Measurements from ENCODE around the gene XCL1. TPM values are rescaled to one million over a fixed set of nuclear protein-coding genes. Genes with fewer than 3 reads are reported as not detected.

XCL1 gene
- polyA plus RNA-seq, 1 donor from 2014 or later: 2.3 TPM

- Histone ChIP-seq H3K79me2 (replicated peaks; ENCODE audit: insufficient read depth, low read length) (no peaks in the 10 kb centered on the region), H3K9me3 (ENCODE audit: low read length) (no peaks in the 10 kb centered on the region), H3K27me3 (ENCODE audit: insufficient read depth, low read depth, low read length) (no peaks in the 10 kb centered on the region), H2AFZ (ENCODE audit: low read depth, low read length) (no peak overlapping the region), H3K9me2 (ENCODE audit: insufficient read depth, low read length) (no peaks in the 10 kb centered on the region), H3F3A (ENCODE audit: insufficient read depth, low read length, poor library complexity, severe bottlenecking) (peaks cover 6% of the 10 kb centered on the region), H4K20me1 (ENCODE audit: insufficient read depth) (no peaks in the 10 kb centered on the region), H3K4me2 (ENCODE audit: low read length) (no peak overlapping the region), H3K4me3 (ENCODE audit: low read length) (no peak overlapping the region), H3K9ac (ENCODE audit: low read length) (no peak overlapping the region), H3K27ac (ENCODE audit: low read length) (no peak overlapping the region), H3K36me3 (ENCODE audit: insufficient read depth, low read length) (no peaks in the 10 kb centered on the region)
- TF ChIP-seq, protein P1, sequence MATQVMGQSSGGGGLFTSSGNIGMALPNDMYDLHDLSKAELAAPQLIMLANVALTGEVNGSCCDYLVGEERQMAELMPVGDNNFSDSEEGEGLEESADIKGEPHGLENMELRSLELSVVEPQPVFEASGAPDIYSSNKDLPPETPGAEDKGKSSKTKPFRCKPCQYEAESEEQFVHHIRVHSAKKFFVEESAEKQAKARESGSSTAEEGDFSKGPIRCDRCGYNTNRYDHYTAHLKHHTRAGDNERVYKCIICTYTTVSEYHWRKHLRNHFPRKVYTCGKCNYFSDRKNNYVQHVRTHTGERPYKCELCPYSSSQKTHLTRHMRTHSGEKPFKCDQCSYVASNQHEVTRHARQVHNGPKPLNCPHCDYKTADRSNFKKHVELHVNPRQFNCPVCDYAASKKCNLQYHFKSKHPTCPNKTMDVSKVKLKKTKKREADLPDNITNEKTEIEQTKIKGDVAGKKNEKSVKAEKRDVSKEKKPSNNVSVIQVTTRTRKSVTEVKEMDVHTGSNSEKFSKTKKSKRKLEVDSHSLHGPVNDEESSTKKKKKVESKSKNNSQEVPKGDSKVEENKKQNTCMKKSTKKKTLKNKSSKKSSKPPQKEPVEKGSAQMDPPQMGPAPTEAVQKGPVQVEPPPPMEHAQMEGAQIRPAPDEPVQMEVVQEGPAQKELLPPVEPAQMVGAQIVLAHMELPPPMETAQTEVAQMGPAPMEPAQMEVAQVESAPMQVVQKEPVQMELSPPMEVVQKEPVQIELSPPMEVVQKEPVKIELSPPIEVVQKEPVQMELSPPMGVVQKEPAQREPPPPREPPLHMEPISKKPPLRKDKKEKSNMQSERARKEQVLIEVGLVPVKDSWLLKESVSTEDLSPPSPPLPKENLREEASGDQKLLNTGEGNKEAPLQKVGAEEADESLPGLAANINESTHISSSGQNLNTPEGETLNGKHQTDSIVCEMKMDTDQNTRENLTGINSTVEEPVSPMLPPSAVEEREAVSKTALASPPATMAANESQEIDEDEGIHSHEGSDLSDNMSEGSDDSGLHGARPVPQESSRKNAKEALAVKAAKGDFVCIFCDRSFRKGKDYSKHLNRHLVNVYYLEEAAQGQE (IDR thresholded peaks at IDR 0.05; ENCODE audit: borderline replicate concordance): no peak
- TF ChIP-seq MXI1 (conservative IDR thresholded peaks at IDR 0.05; ENCODE audit: poor library complexity, severe bottlenecking): no peak
Observed at GRCh38 chr1:168618886-168619285, 42.5 kb downstream of the XCL1 start.

DNA sequence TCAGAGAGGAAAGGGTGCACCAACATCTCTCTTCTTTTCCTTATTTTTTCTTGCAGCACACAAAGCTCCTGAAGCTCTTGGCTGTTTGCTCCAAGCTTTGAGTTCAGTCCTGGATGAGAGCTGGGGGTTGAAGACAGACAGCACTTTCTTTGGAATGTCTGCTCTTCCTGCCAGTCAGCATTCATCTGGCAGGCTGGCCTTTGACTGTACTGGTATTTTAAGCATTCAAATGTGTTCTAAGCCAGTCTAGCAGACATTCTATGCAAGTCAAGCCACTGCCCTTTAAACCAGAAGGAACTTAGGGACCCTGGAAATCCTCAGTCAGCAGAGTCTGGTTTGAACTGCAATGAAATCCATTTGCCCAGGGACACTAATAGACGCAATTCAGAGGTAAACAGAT lies 45.0 kb downstream of the XCL1 start:
- Histone ChIP-seq H3K36me3 (ENCODE audit: insufficient read depth, low read length) (no peaks in the 10 kb centered on the region), H4K20me1 (ENCODE audit: insufficient read depth) (no peaks in the 10 kb centered on the region), H3K27ac (ENCODE audit: low read length) (no peak overlapping the region), H3K9me3 (ENCODE audit: low read length) (no peaks in the 10 kb centered on the region), H3K79me2 (replicated peaks; ENCODE audit: insufficient read depth, low read length) (no peaks in the 10 kb centered on the region), H3K9me2 (ENCODE audit: insufficient read depth, low read length) (no peaks in the 10 kb centered on the region), H3K4me2 (ENCODE audit: low read length) (no peak overlapping the region), H2AFZ (ENCODE audit: low read depth, low read length) (no peak overlapping the region), H3F3A (ENCODE audit: insufficient read depth, low read length, poor library complexity, severe bottlenecking) (no peaks in the 10 kb centered on the region), H3K4me3 (ENCODE audit: low read length) (no peak overlapping the region), H3K27me3 (ENCODE audit: insufficient read depth, low read depth, low read length) (no peaks in the 10 kb centered on the region), H3K9ac (ENCODE audit: low read length) (no peak overlapping the region)
- no peak for TF ChIP-seq SMC3 (conservative IDR thresholded peaks at IDR 0.05; ENCODE audit: poor library complexity)
- no peak for TF ChIP-seq TAF1 (IDR thresholded peaks at IDR 0.05; ENCODE audit: low read depth)
- TF ChIP-seq POLR2AphosphoS5 (IDR thresholded peaks at IDR 0.05): no peak
- TF ChIP-seq EZH2 (IDR thresholded peaks at IDR 0.05; ENCODE audit: borderline replicate concordance, insufficient read depth, low read length, poor library complexity, severe bottlenecking): no peak
- TF ChIP-seq RAD21 (conservative IDR thresholded peaks at IDR 0.05): no peak
- no peak for TF ChIP-seq CTCF (IDR thresholded peaks at IDR 0.05; ENCODE audit: poor library complexity, severe bottlenecking)
- no peak for TF ChIP-seq EP300 (conservative IDR thresholded peaks at IDR 0.05; ENCODE audit: poor library complexity, severe bottlenecking)
- no peak for TF ChIP-seq MXI1 (conservative IDR thresholded peaks at IDR 0.05; ENCODE audit: poor library complexity, severe bottlenecking)
- TF ChIP-seq, protein P1 (IDR thresholded peaks at IDR 0.05; ENCODE audit: borderline replicate concordance): no peak

Measured in neural cell (in vitro differentiated cells).